ENCODE measurements around the gene RNF133.

DNA sequence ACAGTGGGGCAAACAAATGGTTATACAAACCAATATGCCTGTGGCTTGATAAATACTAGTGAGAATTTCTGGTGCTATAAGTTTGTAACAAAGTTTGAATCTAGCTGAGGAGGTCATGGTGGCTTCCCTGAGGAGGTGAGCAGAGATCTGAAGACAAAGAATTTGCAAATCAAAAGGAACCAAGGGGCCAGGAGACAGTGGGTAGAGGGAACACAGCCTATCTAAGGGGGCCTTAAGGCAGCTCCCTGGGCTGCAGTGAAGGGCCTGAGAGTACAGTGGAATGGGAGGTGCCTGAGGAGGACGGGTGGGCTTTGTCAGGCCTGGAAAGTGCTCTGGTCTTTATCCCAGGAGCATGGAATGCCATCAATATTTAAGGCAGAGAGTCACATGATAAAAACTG is 21.8 kb downstream of the RNF133 start:
- TF ChIP-seq POLR2G (IDR thresholded peaks at IDR 0.05; ENCODE audit: low read depth, low read length) (no peak), NR1H2 (CRISPR knock-in tag; IDR thresholded peaks at IDR 0.05) (no peak), ZNF197 (CRISPR knock-in tag; IDR thresholded peaks at IDR 0.05; ENCODE audit: low read depth) (no peak), EP300 (IDR thresholded peaks at IDR 0.05; ENCODE audit: low read length) (no peak), POLR2A (conservative IDR thresholded peaks at IDR 0.05) (no peak), SREBF1 (IDR thresholded peaks at IDR 0.05; ENCODE audit: borderline replicate concordance, low read depth, low read length) (no peak), SP1 (CRISPR knock-in tag; IDR thresholded peaks at IDR 0.05) (no peak), IRF2 (CRISPR knock-in tag; IDR thresholded peaks at IDR 0.05) (no peak), SMC3 (conservative IDR thresholded peaks at IDR 0.05; ENCODE audit: insufficient read depth, low read depth, low read length) (no peak)
- TF ChIP-seq, protein P1, sequence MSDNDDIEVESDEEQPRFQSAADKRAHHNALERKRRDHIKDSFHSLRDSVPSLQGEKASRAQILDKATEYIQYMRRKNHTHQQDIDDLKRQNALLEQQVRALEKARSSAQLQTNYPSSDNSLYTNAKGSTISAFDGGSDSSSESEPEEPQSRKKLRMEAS (CRISPR knock-in tag; IDR thresholded peaks at IDR 0.05): no peak
- TF ChIP-seq, protein P2, sequence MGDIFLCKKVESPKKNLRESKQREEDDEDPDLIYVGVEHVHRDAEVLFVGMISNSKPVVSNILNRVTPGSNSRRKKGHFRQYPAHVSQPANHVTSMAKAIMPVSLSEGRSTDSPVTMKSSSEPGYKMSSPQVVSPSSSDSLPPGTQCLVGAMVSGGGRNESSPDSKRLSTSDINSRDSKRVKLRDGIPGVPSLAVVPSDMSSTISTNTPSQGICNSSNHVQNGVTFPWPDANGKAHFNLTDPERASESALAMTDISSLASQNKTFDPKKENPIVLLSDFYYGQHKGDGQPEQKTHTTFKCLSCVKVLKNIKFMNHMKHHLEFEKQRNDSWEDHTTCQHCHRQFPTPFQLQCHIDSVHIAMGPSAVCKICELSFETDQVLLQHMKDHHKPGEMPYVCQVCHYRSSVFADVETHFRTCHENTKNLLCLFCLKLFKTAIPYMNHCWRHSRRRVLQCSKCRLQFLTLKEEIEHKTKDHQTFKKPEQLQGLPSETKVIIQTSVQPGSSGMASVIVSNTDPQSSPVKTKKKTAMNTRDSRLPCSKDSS (IDR thresholded peaks at IDR 0.05; ENCODE audit: low read depth, partially characterized antibody): no peak
- TF ChIP-seq, protein P3, sequence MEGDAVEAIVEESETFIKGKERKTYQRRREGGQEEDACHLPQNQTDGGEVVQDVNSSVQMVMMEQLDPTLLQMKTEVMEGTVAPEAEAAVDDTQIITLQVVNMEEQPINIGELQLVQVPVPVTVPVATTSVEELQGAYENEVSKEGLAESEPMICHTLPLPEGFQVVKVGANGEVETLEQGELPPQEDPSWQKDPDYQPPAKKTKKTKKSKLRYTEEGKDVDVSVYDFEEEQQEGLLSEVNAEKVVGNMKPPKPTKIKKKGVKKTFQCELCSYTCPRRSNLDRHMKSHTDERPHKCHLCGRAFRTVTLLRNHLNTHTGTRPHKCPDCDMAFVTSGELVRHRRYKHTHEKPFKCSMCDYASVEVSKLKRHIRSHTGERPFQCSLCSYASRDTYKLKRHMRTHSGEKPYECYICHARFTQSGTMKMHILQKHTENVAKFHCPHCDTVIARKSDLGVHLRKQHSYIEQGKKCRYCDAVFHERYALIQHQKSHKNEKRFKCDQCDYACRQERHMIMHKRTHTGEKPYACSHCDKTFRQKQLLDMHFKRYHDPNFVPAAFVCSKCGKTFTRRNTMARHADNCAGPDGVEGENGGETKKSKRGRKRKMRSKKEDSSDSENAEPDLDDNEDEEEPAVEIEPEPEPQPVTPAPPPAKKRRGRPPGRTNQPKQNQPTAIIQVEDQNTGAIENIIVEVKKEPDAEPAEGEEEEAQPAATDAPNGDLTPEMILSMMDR (IDR thresholded peaks at IDR 0.05 in 2 of 3, conservative IDR thresholded peaks at IDR 0.05 in 1 of 3; ENCODE audit: insufficient read depth in 2 of 3, low read depth in 1 of 3, low read length in 3 of 3): no peak

Measured in K562 (cell line).